A204.1 (cell line): ENCODE data around the gene B4GALNT3.

Source experiments
- FAIRE-seq: peaks from 2 replicates; lab custom pipeline; 2012; peaks lifted over from hg19 to GRCh38; lab: Jason Lieb, UNC

B4GALNT3 gene

GRCh38 chr12:539540-540310 is 80.0 kb downstream of the B4GALNT3 start:
- no peak for FAIRE-seq

GRCh38 chr12:541676-542324 is 82.1 kb downstream of the B4GALNT3 start:
- no peak for FAIRE-seq

DNA sequence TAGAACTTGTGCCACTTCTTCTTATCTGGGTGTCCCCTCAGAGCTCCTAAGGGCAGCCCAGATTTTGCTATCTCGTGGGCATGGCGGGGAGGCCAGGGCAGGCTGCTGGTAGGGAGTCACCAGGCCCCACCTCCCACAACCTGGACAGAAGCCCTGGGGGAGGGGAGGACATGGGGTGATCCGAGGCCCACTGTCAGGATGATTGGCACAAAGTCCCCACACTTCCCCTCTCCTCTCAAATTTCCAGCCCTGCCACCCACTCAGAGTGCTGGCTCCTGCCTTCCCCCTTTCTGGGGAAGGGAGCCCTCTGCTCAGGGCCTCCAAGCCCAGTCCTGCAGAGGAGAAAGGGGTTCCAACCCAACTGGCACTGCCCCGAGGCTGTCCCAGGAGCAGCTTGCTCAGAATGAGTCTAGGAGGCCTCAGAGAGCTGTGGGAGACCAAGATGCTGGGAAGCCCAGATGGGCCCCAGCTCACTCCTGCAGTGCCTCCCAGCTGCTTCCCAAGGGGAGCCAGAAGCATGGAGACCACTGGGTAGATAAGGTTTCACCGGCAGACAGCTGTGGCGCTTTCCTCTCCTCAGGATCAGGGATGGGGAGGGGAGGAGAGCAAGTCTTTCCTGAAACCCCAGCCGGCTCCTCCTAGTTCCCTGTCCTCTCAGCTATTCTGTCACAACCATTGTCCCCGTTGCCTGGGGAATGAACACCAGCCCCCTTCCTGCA is 82.8 kb downstream of the B4GALNT3 start:
- no peak for FAIRE-seq

DNA sequence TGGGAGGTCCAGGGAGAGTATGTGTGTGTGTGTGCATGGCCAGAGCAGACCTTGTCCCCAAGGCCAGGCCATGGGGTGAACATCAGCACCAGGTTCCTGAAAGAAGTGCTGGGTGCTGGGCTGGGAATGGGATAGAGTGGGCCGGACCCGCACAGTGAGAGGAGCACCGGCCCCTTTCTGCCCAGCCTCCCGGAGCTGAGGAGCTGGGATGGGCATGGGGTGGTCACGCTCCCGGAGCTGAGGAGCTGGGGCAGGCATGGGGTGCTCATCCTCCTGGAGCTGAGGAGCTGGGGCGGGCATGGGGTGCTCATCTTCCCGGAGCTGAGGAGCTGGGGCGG is 83.3 kb downstream of the B4GALNT3 start:
- FAIRE-seq: no peak

- no peak for FAIRE-seq
These were observed 84.4 kb downstream of the B4GALNT3 start for GRCh38 chr12:544142-544541.

GRCh38 chr12:544941-545635 is 85.3 kb downstream of the B4GALNT3 start:
- no peak for FAIRE-seq

- no peak for FAIRE-seq
These were observed 86.1 kb downstream of the B4GALNT3 start for GRCh38 chr12:545835-546234.

DNA sequence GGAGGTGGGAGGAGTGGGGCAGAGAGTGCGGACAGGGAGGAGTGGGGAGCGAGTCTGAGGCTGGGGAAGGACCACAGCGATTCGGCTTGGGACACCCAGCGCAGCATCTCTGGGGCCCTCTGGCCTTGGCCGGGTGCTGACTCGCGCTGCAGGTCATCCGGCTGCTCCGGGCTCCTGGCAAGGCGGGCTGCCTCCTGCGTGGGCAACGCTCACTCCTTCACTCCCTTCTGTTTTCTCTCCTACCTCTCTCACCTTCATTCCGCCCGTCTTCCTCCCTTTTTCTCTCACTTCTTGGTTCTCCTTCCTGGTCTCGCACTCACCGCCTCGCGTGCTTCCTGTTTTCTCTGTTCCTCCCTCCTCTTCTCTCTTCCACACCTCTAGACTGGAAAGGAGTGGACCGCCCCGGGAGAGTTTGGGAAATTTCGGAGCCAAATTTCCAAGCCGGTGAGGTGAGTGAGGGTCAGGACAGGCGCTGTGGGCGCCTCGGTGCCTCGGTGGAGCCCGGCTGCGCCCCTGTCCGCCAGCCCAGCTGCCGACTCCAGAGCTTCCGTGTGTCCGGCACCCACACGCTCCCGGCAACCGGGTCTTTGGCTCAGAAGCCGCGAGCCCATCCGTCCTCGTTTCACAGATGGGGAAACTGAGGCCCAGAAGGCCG is 86.7 kb downstream of the B4GALNT3 start:
- FAIRE-seq: no peak

- FAIRE-seq: no peak
These were observed 87.4 kb downstream of the B4GALNT3 start for GRCh38 chr12:546920-547845.

DNA sequence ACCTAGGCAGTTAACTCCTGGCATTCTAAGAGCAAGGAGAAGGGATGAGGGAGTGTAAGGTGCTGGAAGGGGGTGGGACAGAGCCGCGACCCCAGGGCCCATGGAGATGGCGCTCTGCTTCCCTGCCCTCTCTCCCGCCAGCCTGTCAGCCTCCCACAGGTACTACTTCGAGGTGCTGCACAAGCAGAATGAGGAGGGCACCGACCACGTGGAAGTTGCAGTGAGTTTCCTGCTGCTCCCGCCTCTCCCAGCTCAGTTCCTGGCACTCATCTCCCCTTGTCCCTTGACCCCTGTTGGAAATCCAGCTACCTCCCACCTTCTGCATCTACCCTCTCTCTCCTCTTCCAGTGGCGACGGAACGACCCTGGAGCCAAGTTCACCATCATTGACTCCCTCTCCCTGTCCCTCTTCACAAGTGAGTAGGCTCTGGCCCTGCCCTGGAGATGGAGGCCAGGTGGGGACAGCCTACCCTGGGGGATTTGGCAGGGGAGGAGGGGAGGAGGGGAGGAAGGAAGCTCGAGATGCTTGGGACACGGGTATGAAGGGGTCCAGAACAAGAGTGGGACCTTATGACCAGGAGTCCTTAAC is 88.2 kb downstream of the B4GALNT3 start:
- no peak for FAIRE-seq

DNA sequence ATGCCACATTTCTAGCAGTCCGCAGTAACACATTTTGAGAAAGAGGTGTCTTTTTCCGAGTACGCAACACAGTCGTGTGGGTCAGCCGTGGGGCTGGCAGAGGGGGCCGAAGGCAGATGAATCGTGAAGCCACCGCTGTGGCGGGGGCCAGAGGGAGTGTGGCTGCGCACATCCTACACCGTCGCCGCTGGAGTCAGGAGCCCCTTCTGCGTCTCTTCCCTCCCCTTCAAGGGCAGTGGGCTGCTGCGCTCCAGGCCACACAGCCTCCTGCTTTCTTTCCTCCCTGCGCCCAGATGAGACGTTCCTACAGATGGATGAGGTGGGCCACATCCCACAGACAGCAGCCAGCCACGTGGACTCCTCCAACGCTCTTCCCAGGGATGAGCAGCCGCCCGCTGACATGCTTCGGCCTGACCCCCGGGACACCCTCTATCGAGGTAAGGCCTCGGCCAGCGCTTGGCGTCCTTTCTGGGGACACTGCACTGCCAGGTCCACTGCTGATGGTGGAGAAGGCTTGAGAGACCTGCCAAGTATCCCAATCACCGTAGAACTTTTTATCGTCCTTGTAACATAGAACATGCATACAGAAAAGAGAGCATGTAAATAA is 89.8 kb downstream of the B4GALNT3 start:
- no peak for FAIRE-seq

DNA sequence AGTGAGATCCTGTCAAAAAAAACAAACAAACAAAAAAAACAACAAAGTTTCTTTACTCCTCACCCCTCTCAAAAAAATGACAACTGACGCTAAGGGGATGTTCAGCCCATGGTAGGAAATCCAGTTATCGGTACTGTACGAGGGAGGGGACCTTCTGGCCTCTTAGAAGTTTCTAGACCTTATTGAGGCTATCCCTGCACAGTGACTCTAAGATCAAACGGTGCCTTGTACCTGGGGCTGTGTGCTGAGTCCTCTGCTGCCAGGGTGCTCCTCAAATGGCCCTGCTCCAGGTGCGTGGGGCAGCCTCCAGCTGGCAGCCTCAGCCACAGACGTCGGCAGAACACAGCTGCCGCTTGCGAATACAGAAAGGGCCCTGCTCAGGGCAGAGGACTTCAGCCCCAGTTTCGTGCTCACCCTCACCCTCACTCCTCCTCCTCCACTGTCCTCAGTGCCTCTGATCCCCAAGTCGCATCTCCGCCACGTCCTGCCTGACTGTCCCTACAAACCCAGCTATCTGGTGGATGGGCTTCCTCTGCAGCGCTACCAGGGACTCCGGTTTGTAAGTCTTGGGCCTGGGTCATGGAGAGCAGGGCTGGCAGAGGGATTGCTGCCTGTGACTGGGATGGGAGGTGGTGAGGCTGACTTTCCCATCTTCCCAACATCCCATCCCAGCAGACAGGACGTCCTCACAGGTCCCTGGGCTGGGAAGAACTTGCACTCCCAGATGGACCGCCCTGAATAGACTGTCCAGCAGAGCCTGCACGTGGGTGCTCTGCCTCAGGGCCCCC is 90.9 kb downstream of the B4GALNT3 start:
- no peak for FAIRE-seq

GRCh38 chr12:552466-552865 is 92.7 kb downstream of the B4GALNT3 start:
- FAIRE-seq: no peak

DNA sequence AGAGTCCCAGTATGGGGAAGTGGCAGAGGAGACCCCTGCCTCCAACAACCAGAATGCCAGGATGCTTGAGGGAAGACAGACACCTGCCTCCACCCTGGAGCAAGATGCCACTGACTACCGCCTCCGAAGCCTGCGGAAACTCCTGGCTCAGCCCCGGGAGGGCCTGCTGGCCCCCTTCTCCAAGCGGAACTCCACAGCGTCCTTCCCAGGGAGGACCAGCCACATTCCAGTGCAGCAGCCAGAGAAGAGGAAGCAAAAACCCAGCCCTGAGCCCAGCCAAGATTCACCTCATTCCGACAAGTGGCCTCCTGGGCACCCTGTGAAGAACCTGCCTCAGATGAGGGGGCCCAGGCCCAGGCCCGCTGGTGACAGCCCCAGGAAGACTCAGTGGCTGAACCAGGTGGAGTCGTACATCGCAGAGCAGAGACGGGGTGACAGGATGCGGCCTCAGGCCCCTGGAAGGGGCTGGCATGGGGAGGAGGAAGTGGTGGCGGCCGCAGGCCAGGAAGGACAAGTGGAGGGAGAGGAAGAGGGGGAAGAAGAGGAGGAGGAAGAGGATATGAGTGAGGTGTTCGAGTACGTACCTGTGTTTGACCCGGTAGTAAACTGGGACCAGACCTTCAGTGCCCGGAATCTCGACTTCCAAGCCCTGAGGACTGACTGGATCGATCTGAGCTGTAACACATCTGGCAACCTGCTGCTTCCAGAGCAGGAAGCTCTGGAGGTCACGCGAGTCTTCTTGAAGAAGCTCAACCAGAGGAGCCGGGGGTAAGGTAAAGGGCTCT is 93.7 kb downstream of the B4GALNT3 start:
- no peak for FAIRE-seq

- no peak for FAIRE-seq
These were observed 94.2 kb downstream of the B4GALNT3 start for GRCh38 chr12:554001-554285.

DNA sequence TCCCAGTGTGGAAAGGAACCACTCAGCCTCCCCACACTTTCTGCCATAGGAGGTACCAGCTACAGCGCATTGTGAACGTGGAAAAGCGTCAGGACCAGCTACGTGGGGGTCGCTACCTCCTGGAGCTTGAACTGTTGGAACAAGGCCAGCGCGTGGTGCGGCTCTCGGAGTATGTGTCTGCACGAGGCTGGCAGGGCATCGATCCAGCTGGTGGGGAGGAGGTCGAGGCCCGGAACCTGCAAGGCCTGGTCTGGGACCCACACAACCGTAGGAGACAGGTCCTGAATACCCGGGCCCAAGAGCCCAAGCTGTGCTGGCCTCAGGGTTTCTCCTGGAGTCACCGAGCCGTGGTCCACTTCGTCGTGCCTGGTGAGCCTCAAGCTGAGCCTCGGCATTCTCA is 96.8 kb downstream of the B4GALNT3 start:
- no peak for FAIRE-seq

- FAIRE-seq: no peak
These were observed 98.8 kb downstream of the B4GALNT3 start for GRCh38 chr12:558580-558979.

GRCh38 chr12:559208-559905 is 99.6 kb downstream of the B4GALNT3 start:
- no peak for FAIRE-seq
